Calu3 (cell line): ENCODE data around the gene SLC8A3. TPM values are rescaled to one million over a fixed set of nuclear protein-coding genes. Genes with fewer than 3 reads are reported as not detected.

Experiments
- BruUV-seq: library from RNA; stranded (reverse); fragments of 400-500 nt; replicated peaks from 2 replicates; lab custom pipeline; 2021; lab: Mats Ljungman, UMichigan
- CTCF ChIA-PET: fragments of 300-600 bp; sonication (Branson Sonifier 250); formaldehyde crosslinking; loops from one replicate; lab custom pipeline; 2022; ENCODE audit warnings: antibody characterized with exemption; lab: Charles Lee
- DNase-seq: peaks from one replicate; pipeline ENCODE4 v3.0.0; 2022
- H3K27ac Mint-ChIP-seq: one replicate; pipeline ENCODE4 v1.8.0; 2022; ENCODE audit warnings: mixed read lengths; ENCODE audit not compliant: unreplicated experiment
- H3K27me3 Mint-ChIP-seq: one replicate; pipeline ENCODE4 v1.8.0; 2022; ENCODE audit warnings: mixed read lengths; ENCODE audit not compliant: unreplicated experiment
- H3K36me3 Mint-ChIP-seq: one replicate; pipeline ENCODE4 v1.8.0; 2022; ENCODE audit warnings: mild to moderate bottlenecking, moderate library complexity, mixed read lengths; ENCODE audit not compliant: insufficient read depth, unreplicated experiment
- H3K4me1 Mint-ChIP-seq: one replicate; pipeline ENCODE4 v1.8.0; 2022; ENCODE audit warnings: mild to moderate bottlenecking, low read depth, mixed read lengths; ENCODE audit not compliant: unreplicated experiment
- H3K4me3 Mint-ChIP-seq: one replicate; pipeline ENCODE4 v1.8.0; 2022; ENCODE audit warnings: mild to moderate bottlenecking, low read depth, moderate library complexity, mixed read lengths; ENCODE audit not compliant: unreplicated experiment
- H3K9me3 Mint-ChIP-seq: one replicate; pipeline ENCODE4 v1.8.0; 2022; ENCODE audit warnings: low read depth, mixed read lengths; ENCODE audit not compliant: unreplicated experiment
- CTCF ChIP-seq: fragments of 200-600 bp; IDR thresholded peaks from one replicate; pipeline ENCODE4 v1.8.0; 2022; ENCODE audit warnings: antibody characterized with exemption; ENCODE audit not compliant: unreplicated experiment
- intact Hi-C: fragments of 100-400 bp; cut with micrococcal nuclease; formaldehyde crosslinking; loops from one replicate; pipeline ENCODE4 v1.10.0; 2022; ENCODE audit not compliant: unreplicated experiment
- total RNA-seq: library from RNA; stranded (reverse); gene quantifications from 2 replicates; pipeline ENCODE4 v1.2.3, GENCODE V29; 2022

The SLC8A3 gene
- total RNA-seq, 1 experiment from 2014 or later, result not detected

GRCh38 chr14:70084226-70084625 lies 104.5 kb downstream of the SLC8A3 start:
- CTCF ChIA-PET, result no interaction called here
- no peak for TF ChIP-seq CTCF
- H3K36me3 Mint-ChIP-seq, result no peaks in the 10 kb centered on the region

GRCh38 chr14:70082394-70082793 lies 106.4 kb downstream of the SLC8A3 start:
- BruUV-seq, result no TSS peak
- Mint-ChIP-seq H3K9me3 (no peaks in the 10 kb centered on the region), H3K4me1 (no peaks in the 10 kb centered on the region), H3K27ac (no peak overlapping the region), H3K36me3 (no peaks in the 10 kb centered on the region), H3K27me3 (peaks cover 72% of the 10 kb centered on the region), H3K4me3 (no peak overlapping the region)
- intact Hi-C loops, result no loop called here
- no peak for TF ChIP-seq CTCF
- no peak for DNase-seq
- CTCF ChIA-PET, result interaction anchor here (1.0 kb wide), 1 partner anchor 37 kb away, joined by 3 read pairs; no protein-coding TSS in a partner anchor

More at GRCh38 chr14:70084226-70084625, 104.5 kb downstream of the SLC8A3 start:
- H3K4me1 Mint-ChIP-seq, result no peaks in the 10 kb centered on the region
- DNase-seq, result no peak
- H3K4me3 Mint-ChIP-seq, result no peak overlapping the region
- no peak overlapping the region for H3K27ac Mint-ChIP-seq
- intact Hi-C loops, result no loop called here
- H3K27me3 Mint-ChIP-seq, result peaks cover 61% of the 10 kb centered on the region
- BruUV-seq, result no TSS peak
- no peaks in the 10 kb centered on the region for H3K9me3 Mint-ChIP-seq

GRCh38 chr14:70080076-70080475 lies 108.7 kb downstream of the SLC8A3 start:
- Mint-ChIP-seq H3K27me3 (peaks cover 88% of the 10 kb centered on the region), H3K9me3 (no peaks in the 10 kb centered on the region), H3K27ac (no peak overlapping the region), H3K4me1 (peaks cover 10% of the 10 kb centered on the region), H3K4me3 (no peak overlapping the region), H3K36me3 (no peaks in the 10 kb centered on the region)
- TF ChIP-seq CTCF, result no peak
- intact Hi-C loops, result no loop called here
- CTCF ChIA-PET, result no interaction called here
- no peak for DNase-seq
- no TSS peak for BruUV-seq

GRCh38 chr14:70078329-70078728 lies 110.4 kb downstream of the SLC8A3 start:
- TF ChIP-seq CTCF, result no peak
- CTCF ChIA-PET, result no interaction called here
- intact Hi-C loops, result no loop called here

More at GRCh38 chr14:70078329-70078728, 110.4 kb downstream of the SLC8A3 start:
- DNase-seq, result no peak
- Mint-ChIP-seq H3K27ac (no peak overlapping the region), H3K27me3 (peaks cover 74% of the 10 kb centered on the region), H3K9me3 (no peaks in the 10 kb centered on the region), H3K36me3 (peaks cover 5% of the 10 kb centered on the region), H3K4me1 (peaks cover 10% of the 10 kb centered on the region), H3K4me3 (no peak overlapping the region)
- BruUV-seq, result no TSS peak
